Gastrocnemius medialis (tissue), 4 donors: ENCODE measurements around the gene RETREG2.

Experiments used
- CTCF ChIP-seq, 5 experiments: fragments of 450-650 bp in 3 of 5; fragments of 200-600 bp in 2 of 5; sonication (generic) in 2 of 5; IDR thresholded peaks in 4 of 5; conservative IDR thresholded peaks in 1 of 5; 1 replicate in 4 of 5; 2 replicates in 1 of 5; pipeline ENCODE4 v1.5.1; 2016 to 2019; ENCODE audit warnings: antibody characterized with exemption in 5 of 5, mild to moderate bottlenecking in 3 of 5, moderate library complexity in 3 of 5
- POLR2A ChIP-seq, 2 donors: fragments of 450-650 bp; IDR thresholded peaks; one replicate each; pipeline ENCODE4 v1.6.1; 2017; ENCODE audit warnings: antibody characterized with exemption in 2 of 2, mild to moderate bottlenecking in 2 of 2, moderate library complexity in 2 of 2

- TF ChIP-seq POLR2A (IDR thresholded peaks at IDR 0.05) (peak; percentile 98), CTCF (IDR thresholded peaks at IDR 0.05 in 4 of 5, conservative IDR thresholded peaks at IDR 0.05 in 1 of 5) (peak in 2 of 5 experiments; percentile 12 to 39)
Measured at GRCh38 chr2:219176818-219177551, 1.1 kb upstream of the RETREG2 start, which contains the start of gene CNPPD1.
